SK-N-MC (cell line): ENCODE measurements around the gene AGAP1.

Experiments used
- EZH2 ChIP-seq: fragments of 200-600 bp; sonication (generic); IDR thresholded peaks from one replicate; pipeline ENCODE4 v1.6.1; 2017; ENCODE audit warnings: antibody characterized with exemption
- POLR2AphosphoS5 ChIP-seq: IDR thresholded peaks from 2 replicates; pipeline ENCODE4 v1.6.1; 2012; ENCODE audit warnings: mild to moderate bottlenecking, low read depth, low read length, borderline replicate concordance

GRCh38 chr2:235642446-235643098 is 148.7 kb downstream of the AGAP1 start:
- no peak for TF ChIP-seq POLR2AphosphoS5
- TF ChIP-seq EZH2, result no peak
